ENCODE measurements around the gene PPP4C. TPM values are rescaled to one million over a fixed set of nuclear protein-coding genes. Genes with fewer than 3 reads are reported as not detected.

PPP4C gene
- total and polyA plus RNA-seq, 12 donors = 34.5 to 82.1 (median 42.4) TPM

DNA sequence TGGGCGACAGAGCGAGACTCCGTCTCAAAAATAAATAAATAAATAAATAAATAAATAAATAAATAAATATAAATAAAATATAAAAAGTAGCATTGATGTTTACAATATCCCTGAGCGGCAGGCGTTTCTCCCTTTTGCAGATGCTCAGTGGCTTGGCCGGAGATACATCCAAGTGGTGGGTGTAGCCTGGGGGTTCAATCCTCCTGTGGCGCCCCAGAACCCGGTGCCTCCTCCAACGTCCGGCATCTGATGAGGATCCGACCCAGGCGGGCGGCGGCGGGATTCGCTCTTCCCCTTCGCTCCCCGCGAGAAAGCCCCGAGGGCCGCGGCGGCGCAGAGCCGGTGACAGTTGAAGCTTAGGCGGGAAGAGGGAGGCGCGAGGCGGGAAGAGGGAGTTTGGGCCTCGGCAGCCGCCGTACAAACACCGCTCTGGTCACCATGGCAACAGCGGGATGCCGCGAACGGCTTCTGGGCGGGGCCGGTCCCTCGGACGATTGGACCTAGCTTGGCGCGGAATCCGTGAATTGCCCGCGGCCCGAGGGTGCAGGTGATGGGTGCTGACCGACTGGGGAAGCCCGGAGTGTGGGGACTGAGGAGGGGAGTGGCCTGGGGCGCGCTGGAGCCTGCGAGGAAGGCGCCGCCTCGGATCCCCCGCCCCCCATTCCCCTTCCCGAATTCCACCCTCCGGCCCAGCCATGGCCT lies 23.0 kb upstream of the PPP4C start:
- peak overlapping the region; percentile 37 to 87 (median 78) for H3K4me3 ChIP-seq
- 5% methylated on average over 56 to 58 of the region's 58 CpGs for WGBS, 2 donors
- peak; percentile 94 to 96 for DNase-seq
- peak overlapping the region in 5 of 10 donors; percentile 29 to 80 (median 51) for H3K27ac ChIP-seq
- no peaks in the 10 kb centered on the region for H3K36me3 ChIP-seq
- H3K4me1 ChIP-seq = peaks cover 4 to 24% (median 9%) of the 10 kb centered on the region in 9 donors
- peak; percentile 91 to 97 (median 96) for ATAC-seq
- intact Hi-C loops (cut with DNase I) = loop anchor here in 3 of 10 donors (2.0 to 5.0 kb wide), 2 partner anchors 44 kb away; partner anchors contain the start of gene YPEL3 (in 3 of the 3)
- TF ChIP-seq, protein P1, sequence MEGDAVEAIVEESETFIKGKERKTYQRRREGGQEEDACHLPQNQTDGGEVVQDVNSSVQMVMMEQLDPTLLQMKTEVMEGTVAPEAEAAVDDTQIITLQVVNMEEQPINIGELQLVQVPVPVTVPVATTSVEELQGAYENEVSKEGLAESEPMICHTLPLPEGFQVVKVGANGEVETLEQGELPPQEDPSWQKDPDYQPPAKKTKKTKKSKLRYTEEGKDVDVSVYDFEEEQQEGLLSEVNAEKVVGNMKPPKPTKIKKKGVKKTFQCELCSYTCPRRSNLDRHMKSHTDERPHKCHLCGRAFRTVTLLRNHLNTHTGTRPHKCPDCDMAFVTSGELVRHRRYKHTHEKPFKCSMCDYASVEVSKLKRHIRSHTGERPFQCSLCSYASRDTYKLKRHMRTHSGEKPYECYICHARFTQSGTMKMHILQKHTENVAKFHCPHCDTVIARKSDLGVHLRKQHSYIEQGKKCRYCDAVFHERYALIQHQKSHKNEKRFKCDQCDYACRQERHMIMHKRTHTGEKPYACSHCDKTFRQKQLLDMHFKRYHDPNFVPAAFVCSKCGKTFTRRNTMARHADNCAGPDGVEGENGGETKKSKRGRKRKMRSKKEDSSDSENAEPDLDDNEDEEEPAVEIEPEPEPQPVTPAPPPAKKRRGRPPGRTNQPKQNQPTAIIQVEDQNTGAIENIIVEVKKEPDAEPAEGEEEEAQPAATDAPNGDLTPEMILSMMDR (IDR thresholded peaks at IDR 0.05) = no peak
- no peaks in the 10 kb centered on the region for H3K27me3 ChIP-seq
- no peaks in the 10 kb centered on the region for H3K9me3 ChIP-seq

DNA sequence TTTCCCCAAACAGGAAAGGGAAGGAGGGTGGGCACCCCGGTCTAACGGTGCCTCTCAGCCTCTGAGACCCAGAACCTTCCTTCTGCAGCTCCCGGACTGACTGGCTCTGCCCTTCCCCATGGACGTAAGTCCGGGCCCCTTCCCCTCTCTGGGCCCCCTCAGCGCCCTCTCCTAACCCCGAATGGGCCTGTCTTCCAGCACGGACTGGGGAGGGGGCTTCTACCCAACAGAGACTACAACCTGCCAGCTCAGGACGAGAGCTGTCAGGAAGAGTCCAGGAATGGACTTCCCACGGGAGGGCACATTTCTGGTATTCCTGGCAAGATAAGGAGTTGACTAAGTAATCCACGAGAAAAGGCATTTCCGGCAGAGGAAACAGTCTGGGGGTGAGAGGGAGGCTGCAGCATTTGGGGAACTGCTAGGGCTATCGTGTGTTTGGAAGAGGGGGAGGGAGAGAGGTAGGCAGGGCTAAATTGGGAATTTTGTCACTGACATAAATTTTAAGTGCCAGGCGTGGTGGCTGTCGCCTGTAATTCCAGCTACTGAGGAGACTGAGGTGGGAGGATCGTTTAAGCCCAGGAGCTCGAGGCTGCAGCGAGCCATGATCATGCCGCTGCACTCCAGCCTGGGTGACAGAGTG lies 22.3 kb upstream of the PPP4C start:
- no peaks in the 10 kb centered on the region for H3K9me3 ChIP-seq
- peak overlapping the region in 5 of 10 donors; percentile 29 to 80 (median 50) for H3K27ac ChIP-seq
- DNase-seq (no peak), ATAC-seq (peak in 7 of 8 donors; percentile 24 to 48 (median 36))
- H3K4me1 ChIP-seq = peaks cover 4 to 24% (median 9%) of the 10 kb centered on the region in 9 donors
- WGBS, 2 donors = 4 to 5% methylated on average over 19 of the region's 19 CpGs
- no peaks in the 10 kb centered on the region for H3K27me3 ChIP-seq
- intact Hi-C loops (cut with DNase I) = loop anchor here in 3 of 10 donors (2.0 to 5.0 kb wide), 2 partner anchors 43 to 44 kb away; partner anchors contain the start of gene YPEL3 (in 3 of the 3)
- TF ChIP-seq, protein P1 (IDR thresholded peaks at IDR 0.05) = no peak
- H3K36me3 ChIP-seq = no peaks in the 10 kb centered on the region
- peak overlapping the region; percentile 37 to 87 (median 78) for H3K4me3 ChIP-seq

DNA sequence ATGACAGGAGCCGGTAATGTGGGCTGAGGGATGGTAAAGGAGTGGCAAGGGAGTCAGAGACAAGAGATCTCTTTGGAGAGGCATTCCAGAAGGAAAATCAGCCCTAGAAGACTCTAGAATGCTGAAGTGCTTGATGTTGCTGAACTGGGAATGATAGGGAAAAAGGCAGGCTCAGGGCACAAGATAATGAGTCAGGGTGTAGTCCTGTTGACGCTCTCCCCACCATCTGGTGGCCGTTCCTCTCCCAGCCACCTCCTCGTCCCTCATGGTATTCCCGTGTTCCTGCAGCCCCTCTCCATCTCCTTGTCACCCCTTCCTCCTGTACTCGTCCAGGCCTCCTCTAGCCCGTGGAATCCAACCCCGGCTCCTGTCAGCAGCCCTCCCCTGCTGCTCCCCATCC lies 21.3 kb upstream of the PPP4C start:
- intact Hi-C loops (cut with DNase I) = loop anchor here in 2 of 10 donors (5.0 kb wide), 1 partner anchor 43 kb away; the partner anchor contains the start of gene YPEL3 (in 2 of the 2)
- Histone ChIP-seq H3K27ac (no peak overlapping the region), H3K27me3 (no peaks in the 10 kb centered on the region), H3K9me3 (no peaks in the 10 kb centered on the region), H3K4me3 (no peak overlapping the region), H3K4me1 (peaks cover 4 to 24% (median 9%) of the 10 kb centered on the region in 9 donors), H3K36me3 (peaks cover 0 to 5% (median 0%) of the 10 kb centered on the region in 9 donors)
- TF ChIP-seq, protein P1 (IDR thresholded peaks at IDR 0.05) = no peak
- ATAC-seq (no peak), DNase-seq (no peak)
- 72 to 76% methylated on average over 8 of the region's 8 CpGs for WGBS, 2 donors

DNA sequence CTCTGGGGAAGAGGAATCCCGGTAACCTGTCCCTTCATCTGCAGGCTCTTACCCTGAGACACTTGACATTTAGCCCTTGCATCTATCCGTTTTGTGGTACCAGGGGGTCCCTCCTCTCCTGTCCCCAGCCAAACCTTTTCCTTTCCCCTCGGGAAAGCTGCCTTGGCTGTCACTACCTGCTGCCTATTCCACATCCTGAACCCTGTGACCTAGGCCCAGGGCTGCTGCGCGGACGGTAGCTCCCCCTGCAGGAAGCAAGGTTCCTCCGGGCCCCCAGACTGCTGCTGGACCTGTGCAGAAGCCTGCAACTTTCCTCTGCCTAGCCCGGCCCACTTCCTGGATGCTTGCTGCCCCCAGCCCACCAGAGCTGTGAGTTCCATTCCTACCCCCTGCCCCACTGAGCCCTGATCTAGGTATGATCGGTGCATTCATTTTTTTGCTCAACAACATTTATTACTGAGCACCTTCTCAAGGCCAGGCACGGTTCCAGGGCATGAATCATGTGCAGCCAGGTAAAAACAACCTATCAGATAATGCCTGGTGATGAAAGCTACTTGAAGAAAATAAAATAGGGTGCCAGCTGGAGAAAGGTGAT lies 20.7 kb upstream of the PPP4C start:
- 47% methylated on average over 10 of the region's 10 CpGs for WGBS, 2 donors
- Histone ChIP-seq H3K9me3 (no peaks in the 10 kb centered on the region), H3K27ac (no peak overlapping the region), H3K27me3 (no peaks in the 10 kb centered on the region), H3K36me3 (peaks cover 0 to 11% (median 0%) of the 10 kb centered on the region in 9 donors), H3K4me1 (peaks cover 4 to 24% (median 9%) of the 10 kb centered on the region in 9 donors), H3K4me3 (no peak overlapping the region)
- DNase-seq = no peak
- ATAC-seq = peak in 1 of 8 donors; percentile 19
- TF ChIP-seq, protein P1 (IDR thresholded peaks at IDR 0.05) = peak in 6 of 9 donors; percentile 22 to 53 (median 26)
- intact Hi-C loops (cut with DNase I) = loop anchor here in 2 of 10 donors (5.0 kb wide), 1 partner anchor 42 kb away; the partner anchor contains the start of gene YPEL3 (in 2 of the 2)
